ENCODE results near the gene RAB3A.

DNA sequence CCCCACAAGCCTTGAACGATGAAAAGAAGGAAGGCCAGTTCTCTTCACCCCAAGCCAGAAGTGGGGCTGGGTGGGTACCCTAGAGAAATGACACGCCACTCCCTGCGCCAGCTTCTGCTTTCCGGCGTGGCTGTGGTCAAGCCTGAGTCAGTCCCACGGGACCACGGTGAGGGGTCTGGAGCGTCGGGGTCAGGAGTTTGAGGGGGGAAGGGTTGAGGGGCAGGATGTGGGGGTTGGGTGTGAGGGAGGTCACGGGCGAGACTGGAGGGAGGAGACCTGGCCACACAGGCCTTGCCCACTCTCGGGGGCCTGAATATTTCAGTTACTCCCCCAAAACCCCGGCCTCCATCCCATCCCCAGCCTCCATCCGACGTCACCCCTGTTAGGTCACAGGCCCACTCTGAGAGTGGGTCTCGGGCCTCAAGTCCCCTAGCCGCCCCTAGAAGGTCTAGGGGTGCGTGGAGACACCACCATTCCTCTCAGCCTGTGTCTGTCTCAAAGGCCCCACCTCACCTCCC is 30.7 kb downstream of the RAB3A start:
- TF ChIP-seq, protein P1, sequence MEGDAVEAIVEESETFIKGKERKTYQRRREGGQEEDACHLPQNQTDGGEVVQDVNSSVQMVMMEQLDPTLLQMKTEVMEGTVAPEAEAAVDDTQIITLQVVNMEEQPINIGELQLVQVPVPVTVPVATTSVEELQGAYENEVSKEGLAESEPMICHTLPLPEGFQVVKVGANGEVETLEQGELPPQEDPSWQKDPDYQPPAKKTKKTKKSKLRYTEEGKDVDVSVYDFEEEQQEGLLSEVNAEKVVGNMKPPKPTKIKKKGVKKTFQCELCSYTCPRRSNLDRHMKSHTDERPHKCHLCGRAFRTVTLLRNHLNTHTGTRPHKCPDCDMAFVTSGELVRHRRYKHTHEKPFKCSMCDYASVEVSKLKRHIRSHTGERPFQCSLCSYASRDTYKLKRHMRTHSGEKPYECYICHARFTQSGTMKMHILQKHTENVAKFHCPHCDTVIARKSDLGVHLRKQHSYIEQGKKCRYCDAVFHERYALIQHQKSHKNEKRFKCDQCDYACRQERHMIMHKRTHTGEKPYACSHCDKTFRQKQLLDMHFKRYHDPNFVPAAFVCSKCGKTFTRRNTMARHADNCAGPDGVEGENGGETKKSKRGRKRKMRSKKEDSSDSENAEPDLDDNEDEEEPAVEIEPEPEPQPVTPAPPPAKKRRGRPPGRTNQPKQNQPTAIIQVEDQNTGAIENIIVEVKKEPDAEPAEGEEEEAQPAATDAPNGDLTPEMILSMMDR (IDR thresholded peaks at IDR 0.05; ENCODE audit: insufficient read depth, low read length, poor library complexity, severe bottlenecking): no peak
- no peak for TF ChIP-seq EZH2phosphoT487 (conservative IDR thresholded peaks at IDR 0.05; ENCODE audit: low read length)
